PC-9 (cell line): ENCODE data around the gene CD6.

Experiments used
- CTCF ChIP-seq: fragments of 200-600 bp; sonication (generic); conservative IDR thresholded peaks from 2 replicates; pipeline ENCODE4 v1.6.1; 2017; ENCODE audit warnings: mixed run types, antibody characterized with exemption, mild to moderate bottlenecking, moderate library complexity
- EZH2 ChIP-seq: fragments of 200-600 bp; sonication (generic); IDR thresholded peaks from 2 replicates; pipeline ENCODE4 v1.8.0; 2017; ENCODE audit warnings: antibody characterized with exemption, low read depth

- no peak for TF ChIP-seq EZH2
- TF ChIP-seq CTCF, result no peak
These were observed 28.4 kb upstream of the CD6 start for GRCh38 chr11:60942970-60943565.
